HL-60 (cell line): ENCODE data around the gene TSPAN2.

Source experiments
- DNase-seq, 2 experiments: peaks; one replicate each; pipeline ENCODE4 v3.0.0-alpha.2; 2010 to 2020; ENCODE audit warnings: low read depth in 1 of 2, low spot score in 1 of 2
- H3K27ac ChIP-seq: fragments of 250-450 bp; sonication (Bioruptor Pico); replicated peaks from 2 replicates; pipeline ENCODE4 v1.5.1; 2020; ENCODE audit warnings: mild to moderate bottlenecking, moderate library complexity
- H3K27me3 ChIP-seq: fragments of 250-450 bp; sonication (Bioruptor Pico); 2 replicates; pipeline ENCODE4 v1.5.1; 2021; ENCODE audit warnings: mild to moderate bottlenecking, moderate library complexity; ENCODE audit not compliant: insufficient read depth, poor library complexity, severe bottlenecking
- H3K4me3 ChIP-seq: replicated peaks from 2 replicates; pipeline ENCODE4 v1.5.1; 2011; ENCODE audit warnings: mild to moderate bottlenecking, control low read depth, low read length; ENCODE audit not compliant: insufficient read depth
- CTCF ChIP-seq: IDR thresholded peaks from one replicate; pipeline ENCODE4 v1.5.1; 2011; ENCODE audit warnings: low read length, control low read depth, inconsistent platforms; ENCODE audit not compliant: insufficient read depth
- GABPA ChIP-seq: IDR thresholded peaks from 2 replicates; pipeline ENCODE4 v1.6.1; 2012; ENCODE audit warnings: low read depth
- POLR2AphosphoS5 ChIP-seq: IDR thresholded peaks from 2 replicates; pipeline ENCODE4 v1.6.1; 2012; ENCODE audit warnings: low read depth
- REST ChIP-seq: IDR thresholded peaks from 2 replicates; pipeline ENCODE4 v1.6.1; 2012; ENCODE audit warnings: low read depth; ENCODE audit not compliant: insufficient replicate concordance
- SPI1 ChIP-seq: IDR thresholded peaks from 2 replicates; pipeline ENCODE4 v1.6.1; 2012; ENCODE audit warnings: low read depth, mild to moderate bottlenecking, borderline replicate concordance

TSPAN2 gene

GRCh38 chr1:115074839-115075534 lies 14.3 kb downstream of the TSPAN2 start:
- H3K27me3 ChIP-seq = no peaks in the 10 kb centered on the region
- H3K4me3 ChIP-seq = no peak overlapping the region
- no peak overlapping the region for H3K27ac ChIP-seq
- DNase-seq = peak in 1 of 2 experiments; percentile 42
- no peak for TF ChIP-seq REST

- no peak for TF ChIP-seq GABPA
- TF ChIP-seq CTCF = no peak
- no peak for TF ChIP-seq SPI1
- no peak for TF ChIP-seq REST
- no peak for TF ChIP-seq POLR2AphosphoS5
- H3K4me3 ChIP-seq = no peak overlapping the region
- no peak overlapping the region for H3K27ac ChIP-seq
- no peak for DNase-seq
- no peaks in the 10 kb centered on the region for H3K27me3 ChIP-seq
These were observed 15.8 kb downstream of the TSPAN2 start for GRCh38 chr1:115073298-115074087.

GRCh38 chr1:115071012-115071664 lies 18.2 kb downstream of the TSPAN2 start:
- Histone ChIP-seq H3K4me3 (no peak overlapping the region), H3K27me3 (no peaks in the 10 kb centered on the region), H3K27ac (no peak overlapping the region)
- no peak for DNase-seq
- TF ChIP-seq CTCF (no peak), SPI1 (no peak), GABPA (no peak), POLR2AphosphoS5 (no peak), REST (no peak)
